ENCODE results near the gene KRTAP5-10. TPM values are rescaled to one million over a fixed set of nuclear protein-coding genes. Genes with fewer than 3 reads are reported as not detected.
"Not testable (repeated sequence)": the region's sequence is repeated elsewhere in the genome, so short reads cannot be mapped to it uniquely, and the experiment has no call there.

Gene KRTAP5-10
- total RNA-seq, 1 donor from 2014 or later = under 0.01 TPM

DNA sequence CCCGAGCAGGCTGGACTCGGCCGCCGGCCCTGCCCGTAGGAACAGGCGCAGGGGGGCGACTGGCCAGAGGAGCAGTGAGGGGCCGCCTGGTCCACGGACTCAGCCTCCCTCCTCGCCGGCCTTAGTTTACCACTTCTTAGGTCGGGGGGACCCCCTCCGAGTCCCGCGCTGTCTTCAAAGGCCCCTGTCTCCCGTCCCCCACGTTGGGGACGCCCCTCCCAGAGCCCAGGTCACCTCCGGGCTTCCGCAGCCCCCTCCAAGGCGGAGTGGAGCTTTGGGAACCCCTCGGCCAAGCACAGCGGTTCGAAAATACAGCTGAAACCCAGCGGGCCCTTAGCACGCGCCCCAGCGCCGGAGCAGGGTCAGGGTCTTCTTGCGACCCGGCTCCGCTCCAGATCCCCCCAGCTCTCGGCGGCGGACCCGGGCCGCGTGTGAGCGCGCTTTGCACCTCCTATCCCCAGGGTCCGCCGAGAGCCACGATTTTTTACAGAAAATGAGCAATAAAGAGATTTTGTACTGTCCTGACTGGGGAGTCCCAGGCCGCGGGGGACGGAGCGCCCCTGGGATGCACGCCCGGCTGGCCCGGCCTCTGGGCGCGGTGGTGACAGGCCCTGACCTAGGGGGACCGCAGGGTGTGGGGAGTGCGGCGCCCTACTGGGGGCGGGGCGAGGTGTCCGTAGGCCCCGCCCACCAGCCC lies 42.3 kb downstream of the KRTAP5-10 start:
- DNase-seq (ENCODE audit: low read depth in 2 of 2) = not testable (repeated sequence)

GRCh38 chr11:71608272-71608671 lies 42.9 kb downstream of the KRTAP5-10 start:
- DNase-seq (ENCODE audit: low read depth in 2 of 2) = not testable (repeated sequence)

GRCh38 chr11:71611218-71611910 lies 46.0 kb downstream of the KRTAP5-10 start:
- not testable (repeated sequence) for DNase-seq (ENCODE audit: low read depth in 2 of 2)

DNA sequence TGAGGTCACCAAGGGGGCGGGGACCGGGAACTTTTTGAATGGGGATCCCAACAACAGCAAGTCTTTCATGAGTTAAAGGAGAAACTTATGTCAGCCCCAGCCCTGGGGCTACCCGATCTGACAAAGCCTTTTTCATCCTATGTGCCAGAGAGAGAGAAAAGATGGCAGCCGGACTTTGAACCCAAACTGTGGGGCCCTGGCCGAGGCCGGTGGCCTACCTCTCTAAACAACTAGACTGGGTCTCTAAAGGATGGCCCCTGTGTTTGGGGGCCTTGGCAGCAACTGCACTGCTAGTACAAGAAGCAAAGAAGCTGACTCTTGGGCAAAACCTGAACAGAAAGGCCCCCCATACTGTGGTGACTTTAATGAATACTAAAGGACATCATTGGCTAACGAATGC lies 48.6 kb downstream of the KRTAP5-10 start:
- DNase-seq (ENCODE audit: low read depth in 2 of 2) = not testable (repeated sequence)

DNA sequence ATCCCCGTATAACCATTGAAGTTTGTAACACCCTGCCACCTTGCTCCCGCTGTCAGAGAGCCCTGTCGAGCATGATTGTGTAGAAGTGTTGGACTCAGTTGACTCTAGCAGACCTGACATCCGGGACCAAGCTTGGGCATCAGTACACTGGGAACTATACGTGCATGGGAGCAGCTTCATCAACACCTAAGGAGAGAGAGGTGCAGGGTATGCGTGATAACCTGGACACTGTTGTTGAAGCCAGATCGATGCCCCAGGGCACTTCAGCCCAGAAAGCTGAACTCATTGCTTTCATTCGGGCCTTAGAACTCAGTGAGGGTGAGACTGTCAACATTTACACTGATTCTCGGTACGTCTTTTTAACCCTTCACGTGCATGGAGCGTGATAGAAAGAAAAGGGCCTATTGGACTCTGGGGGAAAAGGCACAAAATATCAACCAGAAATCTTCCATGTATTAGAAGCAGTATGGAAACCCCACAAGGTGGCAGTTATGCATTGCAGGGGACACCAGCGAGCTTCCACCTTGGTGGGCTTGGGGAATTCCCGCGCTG lies 49.1 kb downstream of the KRTAP5-10 start:
- DNase-seq (ENCODE audit: low read depth in 2 of 2) = not testable (repeated sequence)

DNA sequence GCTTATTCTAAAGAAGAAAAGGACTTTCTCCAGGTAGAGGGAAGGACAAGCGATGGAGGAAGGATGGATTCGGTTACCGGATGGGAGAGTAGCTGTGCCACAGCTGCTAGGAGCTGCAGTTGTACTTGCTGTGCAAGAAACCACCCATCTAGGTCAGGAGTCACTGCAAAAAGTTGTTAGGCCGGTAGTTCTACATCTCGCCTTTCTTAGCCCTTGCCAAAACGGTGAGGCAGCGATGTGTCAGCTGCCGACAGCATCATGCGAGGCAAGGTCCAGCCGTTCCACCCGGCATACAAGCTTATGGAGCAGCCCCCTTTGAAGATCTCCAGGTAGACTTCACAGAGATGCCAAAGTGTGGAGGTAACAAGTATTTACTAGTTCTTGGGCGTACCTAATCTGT lies 49.6 kb downstream of the KRTAP5-10 start:
- DNase-seq (ENCODE audit: low read depth in 2 of 2) = not testable (repeated sequence)

Other genes with a start within 250 kb of the KRTAP5-10 start
- 38.3 and 38.6 TPM in 2 replicates for gene DHCR7, start 117.2 kb upstream of the KRTAP5-10 start, total RNA-seq
- gene NADSYN1, start 112.4 kb upstream of the KRTAP5-10 start, total RNA-seq = 67.9 and 69.7 TPM in 2 replicates
- gene KRTAP5-7, start 38.3 kb upstream of the KRTAP5-10 start, total RNA-seq = not detected in 2 replicates
- gene KRTAP5-8, start 27.5 kb upstream of the KRTAP5-10 start, total RNA-seq = not detected in 2 replicates
- not detected in 2 replicates for gene KRTAP5-9, start 17.1 kb upstream of the KRTAP5-10 start, total RNA-seq
- not detected in 2 replicates for gene KRTAP5-11, start 17.3 kb downstream of the KRTAP5-10 start, total RNA-seq